DOHH2 (cell line): Measurements from ENCODE around the gene ARFGEF3.

Experiments
- EZH2phosphoT487 ChIP-seq: fragments of 200-600 bp; sonication (generic); IDR thresholded peaks from 2 replicates; pipeline ENCODE4 v1.6.1; 2017; ENCODE audit warnings: borderline replicate concordance, mild to moderate bottlenecking, antibody characterized with exemption, low read length, moderate library complexity, mixed read lengths
- TF ChIP-seq, protein P1 (sequence below): fragments of 200-600 bp; sonication (generic); IDR thresholded peaks from one replicate; pipeline ENCODE4 v1.5.1; 2014; ENCODE audit warnings: antibody characterized with exemption, mild to moderate bottlenecking, low read depth, low read length; ENCODE audit not compliant: poor library complexity, severe bottlenecking

DNA sequence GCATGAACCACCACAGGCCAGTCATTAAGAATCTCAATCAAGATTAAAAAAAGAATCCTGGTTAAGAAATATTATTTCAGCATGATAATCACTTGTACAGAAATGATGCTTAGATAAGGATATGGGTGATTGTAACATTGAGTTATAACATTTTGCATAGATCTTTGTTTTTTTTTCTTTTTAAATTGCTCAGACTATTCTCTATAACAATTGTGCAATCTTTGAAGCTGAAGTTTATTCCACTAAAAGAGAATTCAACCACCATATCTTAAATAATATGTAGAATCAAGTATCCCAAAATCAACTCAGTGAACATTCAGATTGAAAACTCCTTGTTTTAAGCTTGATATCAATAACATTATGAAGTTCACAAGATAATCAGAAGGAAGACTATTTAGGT, 215.3 kb downstream of the ARFGEF3 start:
- TF ChIP-seq, protein P1, sequence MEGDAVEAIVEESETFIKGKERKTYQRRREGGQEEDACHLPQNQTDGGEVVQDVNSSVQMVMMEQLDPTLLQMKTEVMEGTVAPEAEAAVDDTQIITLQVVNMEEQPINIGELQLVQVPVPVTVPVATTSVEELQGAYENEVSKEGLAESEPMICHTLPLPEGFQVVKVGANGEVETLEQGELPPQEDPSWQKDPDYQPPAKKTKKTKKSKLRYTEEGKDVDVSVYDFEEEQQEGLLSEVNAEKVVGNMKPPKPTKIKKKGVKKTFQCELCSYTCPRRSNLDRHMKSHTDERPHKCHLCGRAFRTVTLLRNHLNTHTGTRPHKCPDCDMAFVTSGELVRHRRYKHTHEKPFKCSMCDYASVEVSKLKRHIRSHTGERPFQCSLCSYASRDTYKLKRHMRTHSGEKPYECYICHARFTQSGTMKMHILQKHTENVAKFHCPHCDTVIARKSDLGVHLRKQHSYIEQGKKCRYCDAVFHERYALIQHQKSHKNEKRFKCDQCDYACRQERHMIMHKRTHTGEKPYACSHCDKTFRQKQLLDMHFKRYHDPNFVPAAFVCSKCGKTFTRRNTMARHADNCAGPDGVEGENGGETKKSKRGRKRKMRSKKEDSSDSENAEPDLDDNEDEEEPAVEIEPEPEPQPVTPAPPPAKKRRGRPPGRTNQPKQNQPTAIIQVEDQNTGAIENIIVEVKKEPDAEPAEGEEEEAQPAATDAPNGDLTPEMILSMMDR = no peak
- no peak for TF ChIP-seq EZH2phosphoT487
